ENCODE results near the gene STX8. TPM values are rescaled to one million over a fixed set of nuclear protein-coding genes. Genes with fewer than 3 reads are reported as not detected.

Gene STX8
- total and polyA plus RNA-seq, 9 of the 15 experiments (the other 6 are each of a cell fraction or from before 2014, with no cell fraction given): 14.6 to 42.5 (median 22.1) TPM

DNA sequence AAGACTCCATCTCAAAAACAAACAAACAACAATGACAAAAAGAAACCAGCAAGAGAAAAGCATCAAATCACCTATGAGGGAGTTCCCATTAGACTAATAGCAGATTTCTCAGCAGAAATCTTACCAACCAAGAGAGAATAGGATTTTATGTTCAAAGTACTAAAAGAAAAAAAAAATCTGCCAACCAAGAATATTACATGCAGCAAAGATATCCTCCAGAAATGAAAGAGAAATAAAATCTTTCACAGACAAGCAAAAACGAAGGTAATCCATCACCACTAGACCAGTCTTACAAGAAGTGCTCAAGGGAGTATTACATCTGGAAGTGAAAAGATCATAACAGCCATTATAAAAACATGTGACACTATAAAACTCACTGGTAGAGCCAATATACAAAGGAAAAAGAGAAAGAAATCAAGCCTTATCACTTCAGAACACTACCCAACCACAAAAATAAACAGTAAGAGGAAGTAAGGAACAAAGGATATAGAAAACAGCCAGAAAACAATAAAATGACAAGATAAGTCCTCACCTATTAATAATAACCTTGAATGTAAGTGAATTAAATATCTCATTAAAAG lies 66.3 kb downstream of the STX8 start:
- no TSS peak for BruUV-seq (replicated peaks)
- no peak for FAIRE-seq
- H3K27ac ChIP-seq (ENCODE audit: extremely low read depth, low read depth, low read length): no peak overlapping the region
- in situ Hi-C loops (cut with MboI) (no loop called here), intact Hi-C loops (cut with micrococcal nuclease) (no loop called here)
- TF ChIP-seq NRF1 (conservative IDR thresholded peaks at IDR 0.05 in 1 of 2, IDR thresholded peaks at IDR 0.05 in 1 of 2): no peak
- peak; percentile 22; the same call in 1 of the 2 replicates for TF ChIP-seq SOX6 (IDR thresholded peaks at IDR 0.05)
- no peak for TF ChIP-seq HSF4 (CRISPR knock-in tag; IDR thresholded peaks at IDR 0.05; ENCODE audit: borderline replicate concordance)
- ATAC-seq: no peak
- ChIA-PET POLR2A (no interaction called here), CTCF (ENCODE audit: low intra/inter-chr PET ratio) (no interaction called here)
- no peaks in the 10 kb centered on the region for H3K27me3 ChIP-seq (ENCODE audit: control insufficient read depth in 2 of 2, insufficient read depth in 2 of 2, low read length in 2 of 2)
- H4K20me1 ChIP-seq (replicated peaks; ENCODE audit: control insufficient read depth, insufficient read depth, low read length): no peaks in the 10 kb centered on the region
- no peak overlapping the region for H2AFZ ChIP-seq (ENCODE audit: low read depth, low read length)
- no peaks in the 10 kb centered on the region for H3K36me3 ChIP-seq (ENCODE audit: control insufficient read depth, insufficient read depth, low read length)
- H3K9me1 ChIP-seq (ENCODE audit: control insufficient read depth, insufficient read depth, low read length): no peaks in the 10 kb centered on the region
- no peaks in the 10 kb centered on the region for H3K79me2 ChIP-seq (ENCODE audit: control insufficient read depth, insufficient read depth, low read length)
- no peaks in the 10 kb centered on the region for H3K9me3 ChIP-seq (replicated peaks; ENCODE audit: control insufficient read depth, insufficient read depth, low read depth, low read length)
- no peak overlapping the region for H3K4me2 ChIP-seq (ENCODE audit: insufficient read depth, low read length)
- WGBS (ENCODE audit: insufficient coverage, low coverage, missing lambda C conversion rate): no CpG with 5 or more reads among the region's 1 CpG
- H3K9ac ChIP-seq (ENCODE audit: insufficient read depth in 1 of 2, low read depth in 2 of 2, low read length in 2 of 2): no peak overlapping the region
- no peak for DNase-seq (ENCODE audit: extremely low read depth in 1 of 4, low spot score in 3 of 4)
- no peak overlapping the region for H3K4me3 ChIP-seq
- no peaks in the 10 kb centered on the region for H3K4me1 ChIP-seq (replicated peaks in 1 of 2; ENCODE audit: control insufficient read depth in 2 of 2, insufficient read depth in 2 of 2, low read length in 2 of 2)

DNA sequence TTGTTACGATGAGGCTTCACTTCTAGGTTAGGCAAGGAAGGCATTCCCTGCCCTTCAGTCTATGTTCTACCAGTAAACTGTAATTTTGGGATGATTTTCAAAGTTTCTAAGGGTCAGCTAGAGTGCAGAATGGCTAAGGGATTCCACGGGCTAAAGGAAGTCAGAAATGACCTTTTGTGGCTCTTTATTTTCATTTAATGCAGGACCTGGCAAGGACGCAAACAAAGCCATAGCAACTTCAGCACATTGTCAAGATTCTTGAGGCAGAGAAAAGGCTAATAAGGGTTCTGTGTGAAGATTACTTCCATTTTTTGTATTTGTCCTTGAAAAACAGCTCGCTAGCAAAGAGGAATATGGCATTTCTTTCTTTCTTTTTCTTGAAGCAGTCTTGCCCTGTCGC lies 76.6 kb downstream of the STX8 start:
- Histone ChIP-seq H3K36me3 (ENCODE audit: control insufficient read depth, insufficient read depth, low read length) (no peaks in the 10 kb centered on the region), H3K4me2 (ENCODE audit: insufficient read depth, low read length) (no peak overlapping the region), H2AFZ (ENCODE audit: low read depth, low read length) (no peak overlapping the region), H3K9me1 (ENCODE audit: control insufficient read depth, insufficient read depth, low read length) (no peaks in the 10 kb centered on the region), H4K20me1 (replicated peaks; ENCODE audit: control insufficient read depth, insufficient read depth, low read length) (no peaks in the 10 kb centered on the region), H3K9ac (ENCODE audit: insufficient read depth in 1 of 2, low read depth in 2 of 2, low read length in 2 of 2) (no peak overlapping the region), H3K27me3 (ENCODE audit: control insufficient read depth in 2 of 2, insufficient read depth in 2 of 2, low read length in 2 of 2) (no peaks in the 10 kb centered on the region), H3K4me3 (no peak overlapping the region), H3K9me3 (replicated peaks; ENCODE audit: control insufficient read depth, insufficient read depth, low read depth, low read length) (no peaks in the 10 kb centered on the region), H3K27ac (ENCODE audit: extremely low read depth, low read depth, low read length) (no peak overlapping the region), H3K4me1 (replicated peaks in 1 of 2; ENCODE audit: control insufficient read depth in 2 of 2, insufficient read depth in 2 of 2, low read length in 2 of 2) (no peaks in the 10 kb centered on the region), H3K79me2 (ENCODE audit: control insufficient read depth, insufficient read depth, low read length) (no peaks in the 10 kb centered on the region)
- ChIA-PET POLR2A (interaction anchor here (1.7 kb wide), 1 partner anchor 10 kb away, joined by 3 read pairs; no protein-coding TSS in a partner anchor), CTCF (ENCODE audit: low intra/inter-chr PET ratio) (no interaction called here)
- no peak for ATAC-seq
- 16% methylated on average over 5 of the region's 5 CpGs for WGBS (ENCODE audit: insufficient coverage, low coverage, missing lambda C conversion rate)
- in situ Hi-C loops (cut with MboI): no loop called here
- DNase-seq (ENCODE audit: extremely low read depth in 1 of 4, low spot score in 3 of 4): no peak
- BruUV-seq (replicated peaks): no TSS peak
- intact Hi-C loops (cut with micrococcal nuclease): no loop called here
- no peak for FAIRE-seq
- TF ChIP-seq, protein P1, sequence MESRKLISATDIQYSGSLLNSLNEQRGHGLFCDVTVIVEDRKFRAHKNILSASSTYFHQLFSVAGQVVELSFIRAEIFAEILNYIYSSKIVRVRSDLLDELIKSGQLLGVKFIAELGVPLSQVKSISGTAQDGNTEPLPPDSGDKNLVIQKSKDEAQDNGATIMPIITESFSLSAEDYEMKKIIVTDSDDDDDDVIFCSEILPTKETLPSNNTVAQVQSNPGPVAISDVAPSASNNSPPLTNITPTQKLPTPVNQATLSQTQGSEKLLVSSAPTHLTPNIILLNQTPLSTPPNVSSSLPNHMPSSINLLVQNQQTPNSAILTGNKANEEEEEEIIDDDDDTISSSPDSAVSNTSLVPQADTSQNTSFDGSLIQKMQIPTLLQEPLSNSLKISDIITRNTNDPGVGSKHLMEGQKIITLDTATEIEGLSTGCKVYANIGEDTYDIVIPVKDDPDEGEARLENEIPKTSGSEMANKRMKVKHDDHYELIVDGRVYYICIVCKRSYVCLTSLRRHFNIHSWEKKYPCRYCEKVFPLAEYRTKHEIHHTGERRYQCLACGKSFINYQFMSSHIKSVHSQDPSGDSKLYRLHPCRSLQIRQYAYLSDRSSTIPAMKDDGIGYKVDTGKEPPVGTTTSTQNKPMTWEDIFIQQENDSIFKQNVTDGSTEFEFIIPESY (CRISPR knock-in tag; IDR thresholded peaks at IDR 0.05): no peak
- TF ChIP-seq, protein P2, sequence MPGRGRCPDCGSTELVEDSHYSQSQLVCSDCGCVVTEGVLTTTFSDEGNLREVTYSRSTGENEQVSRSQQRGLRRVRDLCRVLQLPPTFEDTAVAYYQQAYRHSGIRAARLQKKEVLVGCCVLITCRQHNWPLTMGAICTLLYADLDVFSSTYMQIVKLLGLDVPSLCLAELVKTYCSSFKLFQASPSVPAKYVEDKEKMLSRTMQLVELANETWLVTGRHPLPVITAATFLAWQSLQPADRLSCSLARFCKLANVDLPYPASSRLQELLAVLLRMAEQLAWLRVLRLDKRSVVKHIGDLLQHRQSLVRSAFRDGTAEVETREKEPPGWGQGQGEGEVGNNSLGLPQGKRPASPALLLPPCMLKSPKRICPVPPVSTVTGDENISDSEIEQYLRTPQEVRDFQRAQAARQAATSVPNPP (IDR thresholded peaks at IDR 0.05; ENCODE audit: borderline replicate concordance, insufficient read depth, insufficient read length): no peak
- TF ChIP-seq, protein P3, sequence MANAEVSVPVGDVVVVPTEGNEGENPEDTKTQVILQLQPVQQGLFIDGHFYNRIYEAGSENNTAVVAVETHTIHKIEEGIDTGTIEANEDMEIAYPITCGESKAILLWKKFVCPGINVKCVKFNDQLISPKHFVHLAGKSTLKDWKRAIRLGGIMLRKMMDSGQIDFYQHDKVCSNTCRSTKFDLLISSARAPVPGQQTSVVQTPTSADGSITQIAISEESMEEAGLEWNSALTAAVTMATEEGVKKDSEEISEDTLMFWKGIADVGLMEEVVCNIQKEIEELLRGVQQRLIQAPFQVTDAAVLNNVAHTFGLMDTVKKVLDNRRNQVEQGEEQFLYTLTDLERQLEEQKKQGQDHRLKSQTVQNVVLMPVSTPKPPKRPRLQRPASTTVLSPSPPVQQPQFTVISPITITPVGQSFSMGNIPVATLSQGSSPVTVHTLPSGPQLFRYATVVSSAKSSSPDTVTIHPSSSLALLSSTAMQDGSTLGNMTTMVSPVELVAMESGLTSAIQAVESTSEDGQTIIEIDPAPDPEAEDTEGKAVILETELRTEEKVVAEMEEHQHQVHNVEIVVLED (CRISPR knock-in tag; IDR thresholded peaks at IDR 0.05): no peak
